MCF 10A (cell line): ENCODE data around the gene CMC1. TPM values are rescaled to one million over a fixed set of nuclear protein-coding genes. Genes with fewer than 3 reads are reported as not detected.
A peak's percentile ranks its signal among the peaks of the same experiment; 100 is the strongest.

ENCODE experiments used
- BruUV-seq: library from RNA; stranded (reverse); fragments of 400-500 nt; replicated peaks from 2 replicates; lab custom pipeline; 2021; lab: Mats Ljungman, UMichigan
- CTCF ChIA-PET: fragments of 300-600 bp; sonication (Branson Sonifier 250); formaldehyde crosslinking; extraction: SDS; loops from one replicate; lab custom pipeline; 2021; ENCODE audit warnings: antibody characterized with exemption, inconsistent platforms; lab: Yijun Ruan, JAX
- POLR2A ChIA-PET: fragments of 300-600, 350-650 bp; sonication (Branson Sonifier 250); formaldehyde crosslinking; extraction: SDS; loops from one replicate; lab custom pipeline; 2020; ENCODE audit warnings: antibody characterized with exemption, inconsistent platforms; lab: Yijun Ruan, JAX
- DNase-seq: peaks from one replicate; pipeline ENCODE4 v3.0.0-alpha.2; 2018; ENCODE audit not compliant: unreplicated experiment
- H3K27ac Mint-ChIP-seq: one replicate; pipeline ENCODE4 v1.8.0; 2022; ENCODE audit warnings: mild to moderate bottlenecking, low read depth, mixed read lengths; ENCODE audit not compliant: unreplicated experiment
- H3K27me3 Mint-ChIP-seq: one replicate; pipeline ENCODE4 v1.8.0; 2022; ENCODE audit warnings: mixed read lengths; ENCODE audit not compliant: insufficient read depth, unreplicated experiment
- H3K36me3 Mint-ChIP-seq: one replicate; pipeline ENCODE4 v1.8.0; 2022; ENCODE audit warnings: mild to moderate bottlenecking, moderate library complexity, mixed read lengths; ENCODE audit not compliant: insufficient read depth, unreplicated experiment
- H3K4me1 Mint-ChIP-seq: one replicate; pipeline ENCODE4 v1.8.0; 2022; ENCODE audit warnings: mixed read lengths; ENCODE audit not compliant: insufficient read depth, unreplicated experiment
- H3K4me3 Mint-ChIP-seq: one replicate; pipeline ENCODE4 v1.8.0; 2022; ENCODE audit warnings: mild to moderate bottlenecking, moderate library complexity, mixed read lengths; ENCODE audit not compliant: unreplicated experiment
- H3K9me3 Mint-ChIP-seq: one replicate; pipeline ENCODE4 v1.8.0; 2022; ENCODE audit warnings: mixed read lengths; ENCODE audit not compliant: unreplicated experiment
- CTCF ChIP-seq: fragments of 200-600 bp; IDR thresholded peaks from one replicate; pipeline ENCODE4 v1.8.0; 2022; ENCODE audit warnings: antibody characterized with exemption, mild to moderate bottlenecking; ENCODE audit not compliant: unreplicated experiment
- intact Hi-C: fragments of 100-400 bp; cut with micrococcal nuclease; formaldehyde crosslinking; loops from 2 replicates; pipeline ENCODE4 v1.14.1; 2022
- total RNA-seq: library from RNA; stranded (reverse); gene quantifications from 2 replicates; pipeline ENCODE4 v1.2.3, GENCODE V29; 2022

The CMC1 gene
- total RNA-seq, 1 experiment from 2014 or later, result 31.9 TPM

DNA sequence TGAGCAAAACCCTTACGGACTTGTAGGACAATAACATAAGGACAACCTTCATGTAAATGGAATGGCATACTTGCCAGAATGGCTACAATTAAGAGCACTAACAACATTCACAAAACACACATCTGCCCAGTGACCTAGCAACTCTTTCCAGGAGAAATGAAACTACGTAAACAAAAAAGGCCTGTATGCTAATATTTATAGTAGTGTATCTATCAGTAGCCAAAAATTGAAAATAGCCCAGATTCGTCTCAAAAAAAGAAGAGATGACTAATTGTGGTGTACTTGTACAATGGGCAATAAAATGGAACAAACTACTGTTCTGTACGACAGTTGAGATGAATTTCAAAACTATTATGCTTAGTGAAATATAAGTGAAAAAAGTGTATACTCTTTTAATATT is 38.4 kb downstream of the CMC1 start:
- no peak for TF ChIP-seq CTCF
- Mint-ChIP-seq H3K27me3 (no peaks in the 10 kb centered on the region), H3K9me3 (peaks cover 1% of the 10 kb centered on the region), H3K36me3 (no peaks in the 10 kb centered on the region), H3K4me1 (peaks cover 6% of the 10 kb centered on the region), H3K27ac (no peak overlapping the region), H3K4me3 (no peak overlapping the region)
- POLR2A ChIA-PET, result no interaction called here
- DNase-seq, result no peak
- CTCF ChIA-PET, result interaction anchor here (2.5 kb wide), 1 partner anchor 558 kb away, joined by 8 read pairs; the partner anchor contains the start of gene EOMES
- intact Hi-C loops, result no loop called here
- no TSS peak for BruUV-seq

GRCh38 chr3:28280781-28281180 is 39.4 kb downstream of the CMC1 start:
- ChIA-PET CTCF (interaction anchor here (1.2 kb wide), 1 partner anchor 569 kb away, joined by 5 read pairs; no protein-coding TSS in a partner anchor), POLR2A (no interaction called here)
- peaks cover 6% of the 10 kb centered on the region for H3K4me1 Mint-ChIP-seq
- intact Hi-C loops, result no loop called here
- DNase-seq, result no peak
- TF ChIP-seq CTCF, result no peak
- no peaks in the 10 kb centered on the region for H3K36me3 Mint-ChIP-seq
- H3K9me3 Mint-ChIP-seq, result no peaks in the 10 kb centered on the region
- no peaks in the 10 kb centered on the region for H3K27me3 Mint-ChIP-seq
- BruUV-seq, result no TSS peak
- H3K27ac Mint-ChIP-seq, result no peak overlapping the region
- no peak overlapping the region for H3K4me3 Mint-ChIP-seq

- intact Hi-C loops, result loop anchor here (1.0 to 5.0 kb wide), 3 partner anchors 344 to 574 kb away; no protein-coding TSS in a partner anchor
- Mint-ChIP-seq H3K27me3 (no peaks in the 10 kb centered on the region), H3K27ac (no peak overlapping the region), H3K4me3 (no peak overlapping the region), H3K4me1 (peaks cover 13% of the 10 kb centered on the region), H3K36me3 (peaks cover 3% of the 10 kb centered on the region), H3K9me3 (no peaks in the 10 kb centered on the region)
- POLR2A ChIA-PET, result interaction anchor here (0.6 to 3.9 kb wide), 5 partner anchors 397 to 578 kb away, joined by 3 to 17 read pairs (median 5); partner anchors contain the start of gene EOMES
- peak; percentile 39 for TF ChIP-seq CTCF
- BruUV-seq, result no TSS peak
- CTCF ChIA-PET, result interaction anchor here (0.6 to 4.8 kb wide), 7 partner anchors 424 to 815 kb away, joined by 3 to 70 read pairs (median 4); partner anchors contain the start of gene EOMES
- DNase-seq, result peak; percentile 52
Measured at GRCh38 chr3:28286595-28286994, 45.2 kb downstream of the CMC1 start.

GRCh38 chr3:28287046-28287445 is 45.6 kb downstream of the CMC1 start:
- no peaks in the 10 kb centered on the region for H3K27me3 Mint-ChIP-seq
- BruUV-seq, result no TSS peak
- peaks cover 13% of the 10 kb centered on the region for H3K4me1 Mint-ChIP-seq
- CTCF ChIA-PET, result interaction anchor here (0.7 to 4.8 kb wide), 7 partner anchors 14 to 605 kb away, joined by 3 to 70 read pairs (median 4); partner anchors contain the start of gene EOMES
- H3K36me3 Mint-ChIP-seq, result peaks cover 6% of the 10 kb centered on the region
- H3K4me3 Mint-ChIP-seq, result no peak overlapping the region
- no peak overlapping the region for H3K27ac Mint-ChIP-seq
- DNase-seq, result no peak
- intact Hi-C loops, result loop anchor here (5.0 kb wide), 1 partner anchor 345 kb away; no protein-coding TSS in a partner anchor
- TF ChIP-seq CTCF, result no peak
- H3K9me3 Mint-ChIP-seq, result no peaks in the 10 kb centered on the region
- POLR2A ChIA-PET, result interaction anchor here (0.5 to 3.9 kb wide), 6 partner anchors 397 to 578 kb away, joined by 3 to 17 read pairs (median 5); partner anchors contain the start of gene EOMES
